Vagina (tissue), 2 donors: Measurements from ENCODE around the gene COX20. TPM values are rescaled to one million over a fixed set of nuclear protein-coding genes. Genes with fewer than 3 reads are reported as not detected.
"Not testable (repeated sequence)": the region's sequence is repeated elsewhere in the genome, so short reads cannot be mapped to it uniquely, and the experiment has no call there.

ENCODE experiments used
- DNase-seq, 2 donors: peaks; one replicate each; pipeline ENCODE4 v3.0.0-alpha.2; 2017; ENCODE audit errors: extremely low spot score in 2 of 2
- H3K27ac ChIP-seq: fragments of 200-600 bp; sonication (generic); one replicate; pipeline ENCODE4 v1.5.1; 2019
- H3K27me3 ChIP-seq: fragments of 200-600 bp; sonication (generic); one replicate; pipeline ENCODE4 v1.5.1; 2019
- H3K36me3 ChIP-seq, 2 donors: fragments of 200-600 bp; sonication (generic); one replicate each; pipeline ENCODE4 v1.5.1; 2017 to 2019
- H3K4me1 ChIP-seq: fragments of 200-600 bp; sonication (generic); one replicate; pipeline ENCODE4 v1.5.1; 2019
- H3K4me3 ChIP-seq, 2 donors: fragments of 200-600 bp; sonication (generic); 1 replicate in 1 of 2; 2 replicates in 1 of 2; pipeline ENCODE4 v1.5.1; 2016 to 2019
- H3K9me3 ChIP-seq: fragments of 200-600 bp; sonication (generic); one replicate; pipeline ENCODE4 v1.5.1; 2019
- POLR2A ChIP-seq, 2 donors: fragments of 450-650 bp; IDR thresholded peaks; one replicate each; pipeline ENCODE4 v1.6.1; 2017; ENCODE audit warnings: antibody characterized with exemption in 2 of 2, mild to moderate bottlenecking in 2 of 2, moderate library complexity in 2 of 2
- POLR2AphosphoS5 ChIP-seq, 2 donors: sonication (generic); formaldehyde crosslinking; IDR thresholded peaks; one replicate each; pipeline ENCODE4 v1.9.0; 2017; ENCODE audit warnings: antibody characterized with exemption in 2 of 2, mild to moderate bottlenecking in 2 of 2, low read depth in 1 of 2; ENCODE audit not compliant: insufficient read depth in 1 of 2
- intact Hi-C: fragments of 100-400 bp; cut with DNase I; formaldehyde crosslinking; loops from one replicate; pipeline ENCODE4 v1.15.1; 2023
- total RNA-seq: library from RNA; depleted of rRNA; stranded (reverse); fragments of >200 nt; gene quantifications from one replicate; pipeline ENCODE4 v1.2.3, GENCODE V29; 2016
- TF ChIP-seq, protein P1 (sequence below), 3 experiments: fragments of 450-650 bp in 2 of 3; fragments of 200-600 bp in 1 of 3; sonication (generic) in 1 of 3; IDR thresholded peaks; one replicate each; pipeline ENCODE4 v1.5.1; 2017 to 2019; ENCODE audit warnings: antibody characterized with exemption in 3 of 3, mild to moderate bottlenecking in 2 of 3, moderate library complexity in 2 of 3

COX20 gene
- total RNA-seq, 1 donor from 2014 or later, result 24.1 TPM

DNA sequence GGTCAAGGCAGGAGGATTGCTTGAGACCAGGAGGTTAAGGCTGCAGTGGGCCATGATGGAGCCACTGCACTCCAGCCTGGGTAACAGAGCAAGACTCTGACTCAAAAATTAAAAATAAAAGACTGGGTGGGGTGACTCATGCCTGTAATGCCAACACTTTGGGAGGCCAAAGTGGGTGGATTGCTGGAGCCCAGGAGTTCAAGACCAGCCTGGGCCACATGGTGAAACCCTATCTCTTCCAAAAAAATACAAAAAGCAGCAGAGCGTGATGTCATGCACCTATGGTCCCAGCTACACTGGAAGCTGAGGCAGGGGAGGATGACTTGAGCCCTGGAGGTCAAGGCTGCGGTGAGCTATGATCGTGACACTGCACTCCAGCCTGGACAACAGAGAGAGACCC is 44.4 kb upstream of the COX20 start:
- Histone ChIP-seq H3K4me3 (no peak overlapping the region), H3K9me3 (no peaks in the 10 kb centered on the region), H3K27me3 (no peaks in the 10 kb centered on the region), H3K4me1 (no peaks in the 10 kb centered on the region), H3K36me3 (no peaks in the 10 kb centered on the region), H3K27ac (no peak overlapping the region)
- TF ChIP-seq POLR2AphosphoS5 (IDR thresholded peaks at IDR 0.05; ENCODE audit: insufficient read depth in 1 of 2, low read depth in 1 of 2), result no peak
- TF ChIP-seq POLR2A (IDR thresholded peaks at IDR 0.05), result no peak
- TF ChIP-seq, protein P1, sequence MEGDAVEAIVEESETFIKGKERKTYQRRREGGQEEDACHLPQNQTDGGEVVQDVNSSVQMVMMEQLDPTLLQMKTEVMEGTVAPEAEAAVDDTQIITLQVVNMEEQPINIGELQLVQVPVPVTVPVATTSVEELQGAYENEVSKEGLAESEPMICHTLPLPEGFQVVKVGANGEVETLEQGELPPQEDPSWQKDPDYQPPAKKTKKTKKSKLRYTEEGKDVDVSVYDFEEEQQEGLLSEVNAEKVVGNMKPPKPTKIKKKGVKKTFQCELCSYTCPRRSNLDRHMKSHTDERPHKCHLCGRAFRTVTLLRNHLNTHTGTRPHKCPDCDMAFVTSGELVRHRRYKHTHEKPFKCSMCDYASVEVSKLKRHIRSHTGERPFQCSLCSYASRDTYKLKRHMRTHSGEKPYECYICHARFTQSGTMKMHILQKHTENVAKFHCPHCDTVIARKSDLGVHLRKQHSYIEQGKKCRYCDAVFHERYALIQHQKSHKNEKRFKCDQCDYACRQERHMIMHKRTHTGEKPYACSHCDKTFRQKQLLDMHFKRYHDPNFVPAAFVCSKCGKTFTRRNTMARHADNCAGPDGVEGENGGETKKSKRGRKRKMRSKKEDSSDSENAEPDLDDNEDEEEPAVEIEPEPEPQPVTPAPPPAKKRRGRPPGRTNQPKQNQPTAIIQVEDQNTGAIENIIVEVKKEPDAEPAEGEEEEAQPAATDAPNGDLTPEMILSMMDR (IDR thresholded peaks at IDR 0.05), result no peak
- no peak for DNase-seq
- intact Hi-C loops, result no loop called here

DNA sequence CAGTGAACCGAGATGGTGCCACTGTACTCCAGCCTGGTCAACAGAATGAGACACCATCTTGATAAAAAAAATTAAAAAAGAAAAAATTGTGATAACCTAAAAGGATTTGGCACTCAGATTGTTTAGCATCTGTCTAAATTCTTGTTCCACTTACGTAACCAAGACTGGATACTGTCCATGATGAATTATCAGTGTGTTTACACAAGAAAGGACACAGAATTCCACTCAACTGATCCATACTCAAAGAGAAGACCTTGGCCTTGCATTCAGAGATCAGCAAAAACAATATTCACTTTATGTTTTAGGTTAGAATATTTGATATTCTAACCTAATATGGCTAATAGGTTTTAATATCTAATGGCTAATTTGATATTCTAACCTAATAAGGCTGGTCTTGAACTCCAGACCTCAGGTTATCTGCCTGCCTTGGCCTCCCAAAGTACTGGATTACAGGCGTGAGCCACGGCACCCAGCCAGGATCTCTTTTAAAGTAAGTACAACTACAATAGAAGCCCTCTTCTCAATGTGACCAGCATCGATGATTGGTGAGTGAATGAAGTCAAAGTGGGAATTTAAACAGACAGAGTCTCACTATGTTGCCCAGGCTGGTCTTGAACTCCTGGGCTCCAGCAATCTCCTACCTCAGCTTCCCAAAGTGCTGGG is 43.1 kb upstream of the COX20 start:
- no peak for DNase-seq
- TF ChIP-seq POLR2A (IDR thresholded peaks at IDR 0.05) (no peak), POLR2AphosphoS5 (IDR thresholded peaks at IDR 0.05; ENCODE audit: insufficient read depth in 1 of 2, low read depth in 1 of 2) (no peak)
- TF ChIP-seq, protein P1 (IDR thresholded peaks at IDR 0.05), result no peak
- Histone ChIP-seq H3K9me3 (no peaks in the 10 kb centered on the region), H3K27me3 (no peaks in the 10 kb centered on the region), H3K36me3 (no peaks in the 10 kb centered on the region), H3K4me3 (no peak overlapping the region), H3K27ac (no peak overlapping the region), H3K4me1 (no peaks in the 10 kb centered on the region)
- intact Hi-C loops, result no loop called here

DNA sequence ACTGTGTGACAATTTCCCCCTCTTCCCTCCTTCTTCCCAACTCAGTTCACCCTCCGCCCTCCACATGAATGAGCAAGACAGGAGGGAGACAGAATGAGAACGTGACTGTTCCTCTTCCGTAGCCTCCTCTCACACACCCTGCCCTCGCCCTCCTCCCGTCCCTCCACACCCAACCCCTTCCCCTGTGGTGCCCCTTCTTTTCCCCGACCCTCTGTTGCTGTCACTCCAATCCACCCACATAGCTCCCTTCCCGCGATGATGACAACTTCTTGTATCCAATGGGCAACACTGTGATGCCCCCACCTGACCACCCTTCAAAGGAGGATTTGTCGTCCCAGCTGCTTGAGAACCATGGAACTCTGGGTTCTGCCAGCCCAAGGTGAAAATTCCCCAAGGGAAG is 41.4 kb upstream of the COX20 start:
- Histone ChIP-seq H3K27ac (no peak overlapping the region), H3K27me3 (no peaks in the 10 kb centered on the region), H3K4me1 (no peaks in the 10 kb centered on the region), H3K36me3 (no peaks in the 10 kb centered on the region), H3K4me3 (no peak overlapping the region), H3K9me3 (no peaks in the 10 kb centered on the region)
- intact Hi-C loops, result loop anchor here (2.0 kb wide), 1 partner anchor 257 kb away; no protein-coding TSS in a partner anchor
- no peak for DNase-seq
- TF ChIP-seq, protein P1 (IDR thresholded peaks at IDR 0.05), result no peak
- no peak for TF ChIP-seq POLR2A (IDR thresholded peaks at IDR 0.05)
- no peak for TF ChIP-seq POLR2AphosphoS5 (IDR thresholded peaks at IDR 0.05; ENCODE audit: insufficient read depth in 1 of 2, low read depth in 1 of 2)

DNA sequence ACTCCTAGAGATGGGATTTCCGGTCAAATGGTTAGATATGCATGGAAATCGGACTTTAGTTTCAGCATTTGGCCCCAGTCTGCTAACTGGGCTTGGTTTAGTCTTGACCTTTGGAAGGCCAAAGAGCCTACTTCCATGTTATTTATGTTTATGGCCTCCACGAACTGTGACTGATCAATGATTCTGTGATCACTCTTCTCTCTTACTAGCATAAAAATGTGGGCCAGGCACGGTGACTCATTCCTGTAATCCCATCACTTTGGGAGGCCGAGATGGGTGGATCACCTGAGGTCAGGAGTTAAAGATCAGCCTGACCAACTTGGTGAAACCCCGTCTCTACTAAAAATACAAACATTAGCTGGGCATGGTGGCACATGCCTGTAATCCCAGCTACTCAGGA is 40.9 kb upstream of the COX20 start:
- H3K4me1 ChIP-seq, H3K36me3 ChIP-seq, H3K27ac ChIP-seq, H3K9me3 ChIP-seq, H3K27me3 ChIP-seq, DNase-seq, H3K4me3 ChIP-seq: not testable (repeated sequence)
- intact Hi-C loops, result loop anchor here (2.0 kb wide), 1 partner anchor 256 kb away; no protein-coding TSS in a partner anchor

DNA sequence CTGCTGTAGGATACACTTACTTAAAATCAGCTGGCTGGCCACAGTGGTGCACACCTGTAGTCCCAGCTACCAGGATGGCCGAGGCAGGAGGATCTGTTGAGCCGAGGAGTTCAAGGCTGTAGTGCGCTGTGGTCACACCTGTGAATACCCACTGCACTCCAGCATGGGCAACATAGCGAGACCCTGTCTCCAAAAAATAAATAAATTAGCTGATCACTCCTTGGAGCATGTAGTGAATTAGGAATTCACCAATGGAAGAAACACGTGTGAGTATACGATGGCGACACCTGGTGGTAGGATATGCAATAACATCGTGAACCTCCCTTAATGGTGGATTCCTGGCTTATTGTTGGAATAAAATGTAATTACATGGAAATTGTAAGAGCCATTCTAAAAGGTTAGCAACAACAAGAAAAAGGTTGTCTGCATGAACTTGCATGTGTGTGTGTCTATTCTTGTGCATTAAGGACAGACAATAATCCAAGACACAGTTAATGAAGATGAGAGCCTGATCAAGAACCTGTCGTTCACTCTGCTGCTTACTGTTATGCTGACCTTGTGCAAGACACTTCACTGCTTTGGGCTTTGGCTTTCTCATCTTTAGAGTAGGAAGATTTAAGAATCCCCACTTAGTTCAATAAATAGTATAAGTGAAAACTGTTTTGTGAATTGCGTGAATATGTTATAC is 38.6 kb upstream of the COX20 start:
- Histone ChIP-seq H3K4me1 (no peaks in the 10 kb centered on the region), H3K36me3 (no peaks in the 10 kb centered on the region), H3K27ac (no peak overlapping the region), H3K9me3 (no peaks in the 10 kb centered on the region), H3K27me3 (no peaks in the 10 kb centered on the region), H3K4me3 (no peak overlapping the region)
- TF ChIP-seq, protein P1 (IDR thresholded peaks at IDR 0.05), result peak; percentile 81 to 95 (median 83)
- TF ChIP-seq POLR2A (IDR thresholded peaks at IDR 0.05) (no peak), POLR2AphosphoS5 (IDR thresholded peaks at IDR 0.05; ENCODE audit: insufficient read depth in 1 of 2, low read depth in 1 of 2) (no peak)
- no peak for DNase-seq
- intact Hi-C loops, result loop anchor here (2.0 kb wide), 1 partner anchor 194 kb away; no protein-coding TSS in a partner anchor
